Right lobe of liver (tissue), 6 donors: Measurements from ENCODE around the gene RMRP. TPM values are rescaled to one million over a fixed set of nuclear protein-coding genes. Genes with fewer than 3 reads are reported as not detected.

Experiments
- ATAC-seq, 4 donors: fragments of 200-7000 bp; cut with Tn5 transposase; one replicate each; pipeline ENCODE4 v1.9.1; 2020; ENCODE audit warnings: mild to moderate bottlenecking in 4 of 4, moderate library complexity in 4 of 4
- DNase-seq, 3 donors: peaks; one replicate each; pipeline ENCODE4 v3.0.0-alpha.2; 2020
- H3K27ac ChIP-seq, 3 donors: fragments of 200-600 bp; one replicate each; pipeline ENCODE4 v1.8.0; 2022
- H3K27me3 ChIP-seq, 2 donors: fragments of 200-600 bp; one replicate each; pipeline ENCODE4 v1.8.0; 2022
- H3K36me3 ChIP-seq, 4 donors: fragments of 200-600 bp; sonication (generic) in 1 of 4; one replicate each; pipeline versions ENCODE4 v1.5.1 to v1.8.0; 2017 to 2022; ENCODE audit warnings: control low read depth in 1 of 4
- H3K4me1 ChIP-seq, 4 donors: fragments of 200-600 bp; sonication (generic) in 1 of 4; one replicate each; pipeline versions ENCODE4 v1.5.1 to v1.8.0; 2017 to 2022; ENCODE audit warnings: control low read depth in 1 of 4
- H3K4me3 ChIP-seq, 3 donors: fragments of 200-600 bp; one replicate each; pipeline ENCODE4 v1.8.0; 2022
- H3K9me3 ChIP-seq, 4 donors: fragments of 200-600 bp; sonication (generic) in 1 of 4; one replicate each; pipeline versions ENCODE4 v1.5.1 to v1.8.0; 2017 to 2022; ENCODE audit warnings: control low read depth in 1 of 4
- POLR2A ChIP-seq: fragments of 450-650 bp; IDR thresholded peaks from one replicate; pipeline ENCODE4 v1.6.1; 2017; ENCODE audit warnings: antibody characterized with exemption, mild to moderate bottlenecking
- WGBS: methylation state at CpG from one replicate; pipeline ENCODE4 v1.1.6; 2018; ENCODE audit warnings: low coverage, low lambda C conversion rate; ENCODE audit not compliant: insufficient coverage; ENCODE audit errors: missing lambda C conversion rate; 5-methylcytosine and 5-hydroxymethylcytosine counted together
- intact Hi-C, 2 donors: fragments of 100-400 bp; cut with DNase I; formaldehyde crosslinking; loops; one replicate each; pipeline versions ENCODE4 v1.11.2 to v1.14.1; 2022
- total RNA-seq, 6 experiments: library from RNA; depleted of rRNA in 2 of 6; stranded (reverse); fragments of >200 nt in 2 of 6; fragmentation: NEBNext Ultra II Directional in 3 of 6; extraction: Animal tissue kit (Norgen Biotek cat#: 25700) in 3 of 6; gene quantifications; one replicate each; pipeline versions ENCODE4 v1.1.0 to v1.2.4, GENCODE V29; 2016 to 2023
- TF ChIP-seq, protein P1 (sequence below), 4 donors: fragments of 200-600 bp in 3 of 4; fragments of 450-650 bp in 1 of 4; IDR thresholded peaks; one replicate each; pipeline versions ENCODE4 v1.5.1 to v1.8.0; 2016 to 2022; ENCODE audit warnings: antibody characterized with exemption in 4 of 4, mild to moderate bottlenecking in 2 of 4
- donor health status: DM: no; HTN: yes; CAD: no.
- donor health status: DM: no; HTN: no; CAD: no.
- donor health status: DM: no; HTN: no; CAD: no.
- donor health status: DM: no; HTN: yes; CAD: no.
- donor health status: DM: no; HTN: yes; CAD: no.

RMRP gene
- total RNA-seq, 6 experiments from 2014 or later: 1,534 to 17,791 (median 6,650) TPM

- no peak for ATAC-seq
- H3K4me3 ChIP-seq: no peak overlapping the region
- no peaks in the 10 kb centered on the region for H3K9me3 ChIP-seq
- no peak for DNase-seq
- H3K27ac ChIP-seq: peak overlapping the region in 1 of 3 donors; percentile 60
- H3K4me1 ChIP-seq: peaks cover 0 to 7% (median 0%) of the 10 kb centered on the region in 4 donors
- TF ChIP-seq, protein P1, sequence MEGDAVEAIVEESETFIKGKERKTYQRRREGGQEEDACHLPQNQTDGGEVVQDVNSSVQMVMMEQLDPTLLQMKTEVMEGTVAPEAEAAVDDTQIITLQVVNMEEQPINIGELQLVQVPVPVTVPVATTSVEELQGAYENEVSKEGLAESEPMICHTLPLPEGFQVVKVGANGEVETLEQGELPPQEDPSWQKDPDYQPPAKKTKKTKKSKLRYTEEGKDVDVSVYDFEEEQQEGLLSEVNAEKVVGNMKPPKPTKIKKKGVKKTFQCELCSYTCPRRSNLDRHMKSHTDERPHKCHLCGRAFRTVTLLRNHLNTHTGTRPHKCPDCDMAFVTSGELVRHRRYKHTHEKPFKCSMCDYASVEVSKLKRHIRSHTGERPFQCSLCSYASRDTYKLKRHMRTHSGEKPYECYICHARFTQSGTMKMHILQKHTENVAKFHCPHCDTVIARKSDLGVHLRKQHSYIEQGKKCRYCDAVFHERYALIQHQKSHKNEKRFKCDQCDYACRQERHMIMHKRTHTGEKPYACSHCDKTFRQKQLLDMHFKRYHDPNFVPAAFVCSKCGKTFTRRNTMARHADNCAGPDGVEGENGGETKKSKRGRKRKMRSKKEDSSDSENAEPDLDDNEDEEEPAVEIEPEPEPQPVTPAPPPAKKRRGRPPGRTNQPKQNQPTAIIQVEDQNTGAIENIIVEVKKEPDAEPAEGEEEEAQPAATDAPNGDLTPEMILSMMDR (IDR thresholded peaks at IDR 0.05): no peak
- TF ChIP-seq POLR2A: no peak
- no peaks in the 10 kb centered on the region for H3K27me3 ChIP-seq
- WGBS: 95% methylated on average over 8 of the region's 8 CpGs
- intact Hi-C loops: no loop called here
- H3K36me3 ChIP-seq: no peaks in the 10 kb centered on the region
Observed at GRCh38 chr9:35652829-35653209, 5.0 kb downstream of the RMRP start.

GRCh38 chr9:35651956-35652828 lies 5.6 kb downstream of the RMRP start:
- ATAC-seq (peak in 3 of 4 donors; percentile 7 to 67 (median 23)), DNase-seq (no peak)
- Histone ChIP-seq H3K36me3 (no peaks in the 10 kb centered on the region), H3K9me3 (no peaks in the 10 kb centered on the region), H3K27ac (peak overlapping the region in 1 of 3 donors; percentile 60), H3K27me3 (no peaks in the 10 kb centered on the region), H3K4me3 (no peak overlapping the region), H3K4me1 (peaks cover 0 to 7% (median 0%) of the 10 kb centered on the region in 4 donors)
- intact Hi-C loops: no loop called here
- TF ChIP-seq, protein P1 (IDR thresholded peaks at IDR 0.05): no peak
- no peak for TF ChIP-seq POLR2A
- WGBS: 88% methylated on average over 7 of the region's 7 CpGs

GRCh38 chr9:35650341-35651158 lies 7.3 kb downstream of the RMRP start, which contains the start of gene SIT1:
SIT1 (minus strand) TSS chr9:35650931; CDS start chr9:35650853, 78 bp downstream.
- TF ChIP-seq, protein P1 (IDR thresholded peaks at IDR 0.05): no peak
- TF ChIP-seq POLR2A: no peak
- H3K36me3 ChIP-seq: no peaks in the 10 kb centered on the region
- DNase-seq (no peak), ATAC-seq (no peak)
- no peak within 1 kb of the TSS for H3K4me3 ChIP-seq
- H3K9me3 ChIP-seq: no peaks in the 10 kb centered on the region
- peaks cover 0 to 7% (median 0%) of the 10 kb centered on the region in 4 donors for H3K4me1 ChIP-seq
- intact Hi-C loops: no loop called here
- WGBS: 45% methylated on average over 10 of the region's 22 CpGs
- no peaks in the 10 kb centered on the region for H3K27me3 ChIP-seq
- no peak within 1 kb of the TSS for H3K27ac ChIP-seq

- no peak for ATAC-seq
- Histone ChIP-seq H3K4me3 (no peak overlapping the region), H3K9me3 (no peaks in the 10 kb centered on the region), H3K27me3 (no peaks in the 10 kb centered on the region), H3K27ac (no peak overlapping the region), H3K36me3 (no peaks in the 10 kb centered on the region), H3K4me1 (peaks cover 0 to 7% (median 0%) of the 10 kb centered on the region in 4 donors)
- intact Hi-C loops: no loop called here
- peak in 1 of 3 donors; percentile 44 for DNase-seq
- WGBS: 51% methylated on average over 7 of the region's 26 CpGs
- TF ChIP-seq, protein P1 (IDR thresholded peaks at IDR 0.05): no peak
- TF ChIP-seq POLR2A: no peak
Observed at GRCh38 chr9:35649431-35650340, 8.1 kb downstream of the RMRP start.
